HG02678 (cell line): Measurements from ENCODE around the gene SLAMF6.
"Not testable (repeated sequence)": the region's sequence is repeated elsewhere in the genome, so short reads cannot be mapped to it uniquely, and the experiment has no call there.

ENCODE experiments used
- ATAC-seq: cut with Tn5 transposase; IDR thresholded peaks from one replicate; pipeline ENCODE4 v1.9.1; 2021; ENCODE audit warnings: mild to moderate bottlenecking, moderate library complexity; ENCODE audit not compliant: unreplicated experiment

The SLAMF6 gene

DNA sequence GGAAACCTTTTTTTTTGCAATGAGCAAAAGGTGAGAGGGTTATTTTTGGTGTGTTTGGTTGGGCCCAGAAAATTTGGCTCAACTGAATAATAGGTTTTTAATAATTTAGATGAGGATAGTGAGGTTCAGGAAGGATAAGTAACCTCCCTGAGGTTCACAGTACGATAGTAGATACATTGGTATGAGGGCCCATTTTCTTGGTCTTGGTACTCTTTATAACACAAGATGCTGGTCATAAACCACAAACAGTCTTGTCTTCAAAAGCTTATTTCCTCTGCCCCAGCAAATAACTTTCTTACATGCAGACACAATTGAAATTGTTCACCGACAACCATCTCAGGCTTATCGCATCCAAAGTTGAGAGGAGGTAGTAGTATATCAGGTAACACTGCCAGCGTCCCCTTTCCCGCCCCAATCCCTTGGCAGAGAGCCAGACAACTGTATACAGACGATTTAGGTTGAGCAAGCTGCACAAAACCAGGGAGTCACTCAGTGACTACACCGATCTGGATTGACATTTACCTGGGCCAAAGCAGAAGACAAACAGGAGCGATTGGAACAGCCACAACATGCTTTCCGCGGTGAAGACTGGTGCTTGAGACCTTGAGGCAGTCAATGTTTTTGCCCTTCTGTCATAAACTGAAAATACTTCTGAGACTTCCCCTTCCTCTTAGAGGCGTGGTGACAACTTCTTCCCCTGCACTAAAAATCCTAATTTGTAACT, at the start of gene SLAMF6:
SLAMF6 (minus strand) TSS at position 634 of the 724 bp plus-strand sequence; CDS start at position 571, 63 bp downstream.
- ATAC-seq = no peak

- no peak for ATAC-seq
Observed at GRCh38 chr1:160570840-160571239, 47.8 kb upstream of the SLAMF6 start.

GRCh38 chr1:160569806-160570205, 46.8 kb upstream of the SLAMF6 start:
- ATAC-seq = no peak

GRCh38 chr1:160567858-160568682, 45.0 kb upstream of the SLAMF6 start:
- ATAC-seq = peak; percentile 55

DNA sequence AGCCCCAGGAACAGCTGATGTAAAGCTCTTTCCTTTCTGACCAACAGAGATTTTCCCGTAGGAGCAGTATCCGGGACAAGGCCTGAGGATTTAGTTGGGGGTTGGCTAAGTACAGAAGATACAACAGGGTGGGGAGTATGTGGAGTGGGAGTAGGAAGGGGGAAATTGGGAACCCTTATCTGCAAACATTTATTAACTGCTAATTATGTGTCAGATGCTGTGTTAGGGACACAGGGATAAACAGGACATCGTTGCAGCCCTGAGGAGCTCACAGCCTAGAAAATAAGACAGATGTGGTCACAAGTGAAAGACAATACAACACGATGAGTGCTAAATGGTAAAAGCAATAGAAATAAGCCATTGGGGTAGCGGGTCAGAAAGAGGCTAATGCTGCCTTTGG, 44.3 kb upstream of the SLAMF6 start:
- ATAC-seq = no peak

GRCh38 chr1:160565564-160565963, 42.5 kb upstream of the SLAMF6 start:
- ATAC-seq = no peak

DNA sequence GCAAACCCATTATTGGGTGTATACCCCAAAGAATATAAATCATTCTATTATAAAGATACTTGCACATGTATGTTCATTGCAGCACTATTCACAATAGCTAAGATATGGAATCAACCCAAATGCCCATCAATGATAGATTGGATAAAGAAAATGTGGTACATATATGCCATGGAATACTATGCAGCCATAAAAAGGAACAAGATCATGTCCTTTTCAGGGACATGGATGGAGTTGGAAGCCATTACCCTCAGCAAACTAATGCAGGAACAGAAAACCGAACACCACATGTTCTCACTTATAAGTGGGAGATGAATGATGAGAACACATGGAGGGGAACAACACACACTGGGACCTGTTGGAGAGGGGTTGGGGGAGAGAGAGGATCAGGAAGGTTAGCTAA, 40.2 kb upstream of the SLAMF6 start:
- not testable (repeated sequence) for ATAC-seq

DNA sequence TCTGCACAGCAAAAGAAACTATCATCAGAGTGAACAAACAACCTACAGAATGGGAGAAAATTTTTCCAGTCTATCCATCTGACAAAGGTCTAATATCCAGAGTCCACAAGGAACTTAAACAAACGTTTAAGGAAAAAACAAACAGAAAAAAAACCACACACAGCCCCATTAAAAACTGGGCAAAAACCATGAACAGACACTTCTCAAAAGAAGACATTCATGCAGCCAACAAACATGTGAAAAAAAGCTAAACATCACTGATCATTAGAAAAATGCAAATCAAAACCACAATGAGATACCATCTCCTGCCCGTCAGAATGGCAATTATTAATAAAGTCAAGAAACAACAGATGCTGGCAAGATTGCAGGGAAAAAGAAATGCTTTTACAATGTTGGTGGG, 39.7 kb upstream of the SLAMF6 start:
- not testable (repeated sequence) for ATAC-seq

- ATAC-seq = no peak
Observed at GRCh38 chr1:160560806-160561205, 37.8 kb upstream of the SLAMF6 start.

GRCh38 chr1:160560045-160560705, 37.1 kb upstream of the SLAMF6 start:
- no peak for ATAC-seq

GRCh38 chr1:160559437-160559836, 36.4 kb upstream of the SLAMF6 start:
- not testable (repeated sequence) for ATAC-seq

DNA sequence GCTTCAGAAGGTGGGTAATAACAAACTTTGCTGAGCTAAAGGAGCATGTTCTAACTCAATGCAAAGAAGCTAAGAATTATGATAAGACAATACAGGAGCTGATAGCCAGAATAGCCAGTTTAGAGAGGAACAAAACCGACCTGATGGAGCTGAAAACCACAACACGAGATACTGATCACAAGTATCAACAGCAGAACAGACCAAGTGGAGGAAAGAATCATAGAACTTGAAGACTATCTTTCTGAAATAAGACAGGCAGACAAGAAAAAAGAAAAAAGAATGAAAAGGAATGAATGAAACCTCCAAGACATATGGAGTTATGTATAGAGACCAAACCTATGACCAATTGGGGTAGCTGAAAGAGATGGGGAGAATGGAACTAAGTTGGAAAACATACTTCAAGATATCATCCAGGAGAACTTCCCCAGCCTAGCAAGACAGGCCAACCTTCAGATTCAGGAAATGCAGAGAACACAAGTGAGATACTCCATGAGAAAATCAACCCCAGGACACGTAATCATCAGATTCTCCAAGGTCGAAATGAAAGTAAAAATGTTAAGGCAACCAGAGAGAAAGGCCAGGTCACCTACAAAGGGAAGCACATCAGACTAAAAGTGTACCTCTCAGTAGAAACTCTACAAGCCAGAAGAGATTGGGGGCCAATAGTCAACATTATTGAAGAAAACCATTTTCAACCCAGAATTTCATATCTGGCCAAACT, 35.8 kb upstream of the SLAMF6 start:
- ATAC-seq = no peak

DNA sequence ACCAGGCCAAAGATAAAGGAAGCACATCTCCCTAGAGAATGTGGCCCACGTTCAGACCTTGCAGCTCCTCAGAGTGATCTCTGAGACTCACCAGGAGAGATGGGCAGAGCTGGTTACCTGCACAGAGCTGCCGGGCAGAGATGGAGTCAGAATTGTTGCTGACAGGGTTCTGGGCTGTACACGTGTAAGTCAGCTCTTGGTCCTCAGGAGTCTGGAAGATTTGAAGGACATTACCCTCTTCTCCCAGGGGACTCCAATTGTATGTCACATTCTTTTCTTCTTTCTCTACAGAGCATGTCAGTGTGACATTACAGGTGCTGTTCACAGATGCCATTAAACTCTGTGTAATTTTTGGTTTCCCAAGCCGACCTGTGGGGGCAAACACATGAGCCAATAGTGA, 30.7 kb upstream of the SLAMF6 start:
- no peak for ATAC-seq

DNA sequence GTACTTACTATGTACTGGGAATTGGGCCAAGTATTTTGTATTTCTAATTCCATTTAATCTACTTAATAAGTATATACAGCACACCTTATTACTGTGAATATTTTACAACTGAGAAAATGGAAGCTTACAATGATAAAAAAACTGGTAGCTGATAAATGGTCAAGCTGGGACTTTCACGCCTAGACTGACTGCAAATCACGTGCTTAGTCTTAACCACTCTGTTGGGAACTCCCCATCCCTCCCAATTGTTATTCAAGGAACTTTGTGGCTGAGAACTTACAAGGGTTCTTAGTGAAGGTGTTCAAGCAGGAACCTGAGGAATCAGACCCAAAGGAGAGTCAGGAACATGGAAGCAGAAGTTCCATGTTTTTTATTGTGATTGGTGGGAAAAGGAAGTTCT, 29.4 kb upstream of the SLAMF6 start:
- no peak for ATAC-seq

GRCh38 chr1:160550572-160551034, 27.5 kb upstream of the SLAMF6 start:
- ATAC-seq = no peak

DNA sequence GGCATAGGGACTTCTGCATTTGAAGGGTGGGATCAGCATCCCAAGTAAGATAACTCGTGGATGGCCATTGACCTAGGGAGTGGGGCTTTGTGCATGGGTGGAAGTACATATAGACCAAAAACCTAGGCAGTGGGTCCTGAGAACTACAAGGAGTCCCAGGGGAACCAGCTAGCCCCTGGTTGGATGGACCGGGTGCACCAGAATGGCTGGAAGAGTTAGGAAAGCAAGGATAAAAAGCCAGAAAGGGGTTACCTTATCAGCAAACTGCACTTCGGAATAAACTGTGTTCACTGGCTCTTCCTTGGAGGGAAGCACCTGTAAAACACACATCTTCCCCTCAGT, 26.6 kb upstream of the SLAMF6 start:
- no peak for ATAC-seq

DNA sequence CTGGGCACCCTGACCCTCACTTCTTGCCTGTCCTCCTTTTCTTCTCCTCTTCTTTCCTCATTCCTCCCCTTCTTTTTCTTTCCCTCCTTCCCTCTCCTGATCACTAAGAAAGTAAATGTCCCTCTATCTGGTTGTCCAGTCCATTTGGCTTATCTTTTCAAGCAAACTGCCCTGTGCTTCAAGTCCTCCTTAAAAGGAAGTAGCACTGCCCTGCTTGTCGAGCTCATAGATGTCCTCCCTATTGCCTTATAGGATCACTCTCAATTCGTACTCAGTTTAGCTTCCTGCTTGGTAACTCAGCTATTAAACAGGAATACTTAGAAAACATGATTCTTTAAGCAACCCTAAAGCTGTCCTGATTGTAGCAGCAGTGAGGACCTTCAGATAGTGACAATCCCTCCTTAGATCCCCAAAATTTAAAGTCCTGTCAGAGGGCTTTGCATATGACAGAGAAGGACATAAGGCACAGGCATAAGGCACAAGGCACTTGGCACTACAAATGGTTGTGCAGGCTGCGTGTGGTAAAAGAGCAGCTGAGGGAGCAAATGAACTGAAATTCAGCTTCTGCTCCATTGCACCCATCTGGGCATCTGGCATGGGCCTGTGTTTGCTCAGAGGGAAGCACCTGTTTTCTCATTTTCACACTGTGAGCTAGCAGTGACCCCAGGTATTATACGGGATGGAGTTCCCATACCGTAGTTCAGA, 26.1 kb upstream of the SLAMF6 start:
- ATAC-seq = peak; percentile 57

DNA sequence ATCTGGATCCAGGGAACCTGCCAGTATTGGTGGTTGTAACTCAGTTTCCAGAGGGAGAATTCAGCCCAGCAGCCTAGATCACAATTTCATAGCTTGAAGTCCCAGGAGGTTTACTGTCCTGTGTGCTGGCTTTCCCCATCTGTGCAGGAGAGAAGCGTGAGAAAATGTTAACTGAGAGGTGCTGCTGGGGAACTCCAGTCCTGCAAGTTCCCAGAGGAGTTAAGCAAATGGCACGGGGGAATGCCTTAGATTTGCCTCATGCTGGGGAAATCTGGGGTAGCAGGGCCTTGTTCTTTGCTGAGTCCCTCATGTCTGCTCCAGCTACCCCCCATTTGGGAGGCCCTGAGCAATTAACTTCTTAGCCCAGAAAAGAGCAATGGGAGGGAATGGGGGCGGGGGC, 25.1 kb upstream of the SLAMF6 start:
- peak; percentile 42 for ATAC-seq

GRCh38 chr1:160547422-160547821, 24.4 kb upstream of the SLAMF6 start:
- no peak for ATAC-seq

DNA sequence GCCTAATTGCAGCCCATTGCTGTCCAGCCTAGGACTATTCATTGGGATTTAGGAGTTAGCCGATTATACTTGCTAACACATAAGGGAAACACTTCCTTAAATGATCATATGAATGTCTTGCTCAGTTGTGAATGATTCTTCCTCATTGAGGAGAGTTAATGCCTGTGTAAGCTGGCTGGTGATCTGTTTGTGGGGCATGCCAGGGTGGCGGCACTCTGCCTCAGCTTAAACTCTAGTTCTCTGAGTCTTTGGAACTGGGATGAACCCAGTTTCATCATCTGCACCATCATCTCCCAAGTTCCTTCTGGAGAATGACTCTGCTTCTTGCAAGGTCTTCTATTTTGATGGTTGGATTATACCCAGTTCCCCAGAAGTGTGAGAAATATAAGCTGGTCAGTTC, 23.9 kb upstream of the SLAMF6 start:
- ATAC-seq = no peak
